BE2C (cell line): ENCODE data around the gene CDK6.

Source experiments
- DNase-seq: peaks from one replicate; pipeline ENCODE4 v3.0.0-alpha.2; 2020
- H3K27me3 ChIP-seq: fragments of 250-450 bp; sonication (Bioruptor Pico); 2 replicates; pipeline ENCODE4 v1.5.1; 2020; ENCODE audit warnings: mild to moderate bottlenecking
- H3K36me3 ChIP-seq: fragments of 250-450 bp; sonication (Bioruptor Pico); 2 replicates; pipeline ENCODE4 v1.5.1; 2020; ENCODE audit warnings: mild to moderate bottlenecking
- H3K4me1 ChIP-seq: fragments of 250-450 bp; sonication (Bioruptor Pico); 2 replicates; pipeline ENCODE4 v1.5.1; 2020
- H3K4me3 ChIP-seq: 2 replicates; pipeline ENCODE4 v1.5.1; 2011; ENCODE audit warnings: low read depth, low read length
- H3K9me3 ChIP-seq: fragments of 250-450 bp; sonication (Bioruptor Pico); 2 replicates; pipeline ENCODE4 v1.5.1; 2020
- CTCF ChIP-seq: IDR thresholded peaks from 2 replicates; pipeline ENCODE4 v1.5.1; 2012; ENCODE audit warnings: mild to moderate bottlenecking, low read depth, low read length

CDK6 gene

GRCh38 chr7:92696584-92696983 is 139.8 kb downstream of the CDK6 start:
- Histone ChIP-seq H3K9me3 (no peaks in the 10 kb centered on the region), H3K36me3 (0 out of 2 replicates have a peak, but pooled peaks cover 2% of the 10 kb centered on the region), H3K27me3 (no peaks in the 10 kb centered on the region), H3K4me1 (peaks cover 30% of the 10 kb centered on the region), H3K4me3 (no peak overlapping the region; the same call in 1 of the 2 replicates)
- no peak for TF ChIP-seq CTCF
- no peak for DNase-seq

- 0 out of 2 replicates have a peak, but pooled peaks cover 2% of the 10 kb centered on the region for H3K36me3 ChIP-seq
- H3K9me3 ChIP-seq = no peaks in the 10 kb centered on the region
- peaks cover 30% of the 10 kb centered on the region for H3K4me1 ChIP-seq
- H3K27me3 ChIP-seq = no peaks in the 10 kb centered on the region
- DNase-seq = peak; percentile 56
- no peak for TF ChIP-seq CTCF
- peak overlapping the region; percentile 68 for H3K4me3 ChIP-seq
These were observed 140.8 kb downstream of the CDK6 start for GRCh38 chr7:92695308-92696261.

- H3K4me1 ChIP-seq = peaks cover 25% of the 10 kb centered on the region
- no peak overlapping the region for H3K4me3 ChIP-seq
- no peaks in the 10 kb centered on the region for H3K27me3 ChIP-seq
- TF ChIP-seq CTCF = no peak
- 0 out of 2 replicates have a peak, but pooled peaks cover 2% of the 10 kb centered on the region for H3K36me3 ChIP-seq
- no peaks in the 10 kb centered on the region for H3K9me3 ChIP-seq
- no peak for DNase-seq
These were observed 142.2 kb downstream of the CDK6 start for GRCh38 chr7:92694211-92694610.

- H3K9me3 ChIP-seq = no peaks in the 10 kb centered on the region
- no peak for TF ChIP-seq CTCF
- no peaks in the 10 kb centered on the region for H3K27me3 ChIP-seq
- 0 out of 2 replicates have a peak, but pooled peaks cover 2% of the 10 kb centered on the region for H3K36me3 ChIP-seq
- H3K4me1 ChIP-seq = peaks cover 20% of the 10 kb centered on the region
- no peak for DNase-seq
- no peak overlapping the region for H3K4me3 ChIP-seq
These were observed 142.9 kb downstream of the CDK6 start for GRCh38 chr7:92693519-92693918.

- Histone ChIP-seq H3K27me3 (no peaks in the 10 kb centered on the region), H3K4me3 (no peak overlapping the region), H3K36me3 (0 out of 2 replicates have a peak, but pooled peaks cover 2% of the 10 kb centered on the region), H3K9me3 (no peaks in the 10 kb centered on the region), H3K4me1 (peaks cover 3% of the 10 kb centered on the region; the same call in 1 of the 2 replicates)
- peak; percentile 63 for TF ChIP-seq CTCF
- peak; percentile 26 for DNase-seq
These were observed 144.8 kb downstream of the CDK6 start for GRCh38 chr7:92691578-92691977.
